Measurements from ENCODE around the gene HDGFL3. TPM values are rescaled to one million over a fixed set of nuclear protein-coding genes. Genes with fewer than 3 reads are reported as not detected.

The HDGFL3 gene
- total and polyA plus RNA-seq, 7 donors: 2.1 to 83.6 (median 58.0) TPM

DNA sequence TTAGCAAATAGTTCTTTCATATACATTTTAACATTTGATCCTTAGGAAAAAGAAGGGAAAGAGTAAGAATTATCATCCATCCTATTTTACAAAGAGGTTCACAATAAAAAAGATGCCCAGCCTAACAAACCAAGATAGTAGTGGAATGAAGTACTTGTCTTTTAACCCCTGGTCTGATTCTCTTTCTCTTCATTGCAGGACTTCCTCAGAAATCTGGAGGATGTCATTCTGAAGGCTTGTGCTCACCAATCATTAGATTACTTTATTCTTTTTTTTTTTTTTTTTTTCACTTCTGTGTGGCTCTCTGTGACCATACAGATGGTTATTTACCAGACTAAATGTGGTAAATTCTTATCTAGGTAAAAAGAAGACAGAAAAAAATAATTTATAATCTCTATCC is 7.0 kb downstream of the HDGFL3 start:
- H3K36me3 ChIP-seq: no peaks in the 10 kb centered on the region
- no peak for DNase-seq
- no peaks in the 10 kb centered on the region for H3K27me3 ChIP-seq
- H3K9me3 ChIP-seq: no peaks in the 10 kb centered on the region
- TF ChIP-seq POLR2A (IDR thresholded peaks at IDR 0.05) (no peak), EP300 (IDR thresholded peaks at IDR 0.05) (no peak), POLR2AphosphoS5 (IDR thresholded peaks at IDR 0.05) (no peak)
- TF ChIP-seq, protein P1, sequence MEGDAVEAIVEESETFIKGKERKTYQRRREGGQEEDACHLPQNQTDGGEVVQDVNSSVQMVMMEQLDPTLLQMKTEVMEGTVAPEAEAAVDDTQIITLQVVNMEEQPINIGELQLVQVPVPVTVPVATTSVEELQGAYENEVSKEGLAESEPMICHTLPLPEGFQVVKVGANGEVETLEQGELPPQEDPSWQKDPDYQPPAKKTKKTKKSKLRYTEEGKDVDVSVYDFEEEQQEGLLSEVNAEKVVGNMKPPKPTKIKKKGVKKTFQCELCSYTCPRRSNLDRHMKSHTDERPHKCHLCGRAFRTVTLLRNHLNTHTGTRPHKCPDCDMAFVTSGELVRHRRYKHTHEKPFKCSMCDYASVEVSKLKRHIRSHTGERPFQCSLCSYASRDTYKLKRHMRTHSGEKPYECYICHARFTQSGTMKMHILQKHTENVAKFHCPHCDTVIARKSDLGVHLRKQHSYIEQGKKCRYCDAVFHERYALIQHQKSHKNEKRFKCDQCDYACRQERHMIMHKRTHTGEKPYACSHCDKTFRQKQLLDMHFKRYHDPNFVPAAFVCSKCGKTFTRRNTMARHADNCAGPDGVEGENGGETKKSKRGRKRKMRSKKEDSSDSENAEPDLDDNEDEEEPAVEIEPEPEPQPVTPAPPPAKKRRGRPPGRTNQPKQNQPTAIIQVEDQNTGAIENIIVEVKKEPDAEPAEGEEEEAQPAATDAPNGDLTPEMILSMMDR (IDR thresholded peaks at IDR 0.05): no peak
- H3K4me3 ChIP-seq: no peak overlapping the region
- H3K4me1 ChIP-seq: peaks cover 0 to 62% (median 36%) of the 10 kb centered on the region in 4 donors
- H3K27ac ChIP-seq: peak overlapping the region in 1 of 4 donors; percentile 32
- intact Hi-C loops (cut with DNase I): no loop called here

DNA sequence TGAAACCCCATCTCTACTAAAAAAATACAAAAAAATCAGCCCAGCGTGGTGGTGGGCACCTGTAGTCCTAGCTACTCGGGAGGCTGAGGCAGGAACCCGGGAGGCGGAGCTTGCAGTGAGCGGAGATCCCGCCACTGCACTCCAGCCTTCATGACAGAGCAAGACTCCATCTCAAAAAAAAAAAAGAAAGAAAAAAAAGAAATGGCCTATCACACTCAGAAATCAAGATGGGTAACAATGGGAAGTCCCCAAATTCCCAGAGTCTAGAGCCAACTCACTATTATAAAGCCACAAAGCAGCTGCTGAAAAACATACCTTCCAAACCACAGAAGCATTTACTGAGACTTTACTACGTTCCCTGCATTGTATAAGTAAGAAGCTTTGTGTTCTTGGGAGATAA is 7.5 kb downstream of the HDGFL3 start:
- H3K9me3 ChIP-seq: no peaks in the 10 kb centered on the region
- intact Hi-C loops (cut with DNase I): no loop called here
- no peak for DNase-seq
- TF ChIP-seq, protein P1 (IDR thresholded peaks at IDR 0.05): no peak
- TF ChIP-seq POLR2AphosphoS5 (IDR thresholded peaks at IDR 0.05) (no peak), EP300 (IDR thresholded peaks at IDR 0.05) (no peak), POLR2A (IDR thresholded peaks at IDR 0.05) (no peak)
- no peak overlapping the region for H3K4me3 ChIP-seq
- H3K27me3 ChIP-seq: no peaks in the 10 kb centered on the region
- 81 to 87% methylated on average over 7 of the region's 7 CpGs for WGBS, 2 donors
- no peak overlapping the region for H3K27ac ChIP-seq
- no peaks in the 10 kb centered on the region for H3K36me3 ChIP-seq
- peaks cover 0 to 58% (median 31%) of the 10 kb centered on the region in 4 donors for H3K4me1 ChIP-seq

DNA sequence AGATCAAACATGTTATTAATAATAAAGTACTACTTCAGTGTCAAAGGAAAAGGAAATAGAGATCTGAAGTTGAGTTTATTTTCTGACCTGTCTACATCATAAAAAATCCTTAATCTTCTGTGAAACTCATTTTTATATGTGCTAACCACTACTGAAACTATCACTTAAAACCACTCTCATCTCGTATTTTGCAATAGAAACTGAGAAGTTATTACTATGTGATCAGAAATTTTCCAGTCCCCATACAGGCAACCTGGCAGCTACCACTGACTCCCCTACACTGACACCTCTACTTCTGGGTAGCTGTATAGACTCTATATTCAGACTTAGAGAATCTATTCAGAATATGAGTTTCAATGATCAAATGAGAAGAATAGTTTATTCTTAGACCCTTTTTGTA is 8.3 kb downstream of the HDGFL3 start:
- intact Hi-C loops (cut with DNase I): no loop called here
- H3K9me3 ChIP-seq: no peaks in the 10 kb centered on the region
- WGBS, 2 donors: 60 to 63% methylated on average over 1 of the region's 1 CpG
- TF ChIP-seq POLR2AphosphoS5 (IDR thresholded peaks at IDR 0.05): no peak
- H3K4me1 ChIP-seq: peaks cover 0 to 49% (median 25%) of the 10 kb centered on the region in 4 donors
- no peak overlapping the region for H3K27ac ChIP-seq
- H3K36me3 ChIP-seq: no peaks in the 10 kb centered on the region
- no peak for DNase-seq
- H3K27me3 ChIP-seq: no peaks in the 10 kb centered on the region
- H3K4me3 ChIP-seq: no peak overlapping the region

DNA sequence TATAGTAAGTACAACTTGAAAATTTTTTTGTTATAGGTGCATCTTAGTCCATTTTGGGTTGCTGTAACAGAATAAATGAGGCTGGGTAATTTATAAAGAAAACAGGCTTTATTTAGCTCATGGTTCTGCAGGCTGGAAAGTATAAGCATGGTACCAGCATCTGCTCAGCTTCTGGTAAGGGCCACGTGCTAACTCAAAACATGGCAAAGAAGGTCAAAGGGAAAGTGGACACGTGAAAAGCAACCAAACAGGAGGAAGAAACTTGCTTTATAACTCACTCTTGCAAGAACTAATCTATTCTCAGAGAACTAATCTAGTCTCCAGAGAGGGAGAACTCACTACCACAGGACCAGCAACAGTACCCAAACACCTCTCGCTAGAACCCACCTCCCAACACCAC is 9.1 kb downstream of the HDGFL3 start:
- peaks cover 0 to 43% (median 26%) of the 10 kb centered on the region in 4 donors for H3K4me1 ChIP-seq
- H3K36me3 ChIP-seq: no peaks in the 10 kb centered on the region
- intact Hi-C loops (cut with DNase I): no loop called here
- no peak for TF ChIP-seq POLR2A (IDR thresholded peaks at IDR 0.05)
- TF ChIP-seq, protein P1 (IDR thresholded peaks at IDR 0.05): no peak
- no peak for TF ChIP-seq POLR2AphosphoS5 (IDR thresholded peaks at IDR 0.05)
- TF ChIP-seq EP300 (IDR thresholded peaks at IDR 0.05): no peak
- no peak overlapping the region for H3K27ac ChIP-seq
- WGBS, 2 donors: 78 to 82% methylated on average over 3 of the region's 3 CpGs
- DNase-seq: no peak
- H3K27me3 ChIP-seq: no peaks in the 10 kb centered on the region
- H3K4me3 ChIP-seq: no peak overlapping the region
- H3K9me3 ChIP-seq: no peaks in the 10 kb centered on the region

DNA sequence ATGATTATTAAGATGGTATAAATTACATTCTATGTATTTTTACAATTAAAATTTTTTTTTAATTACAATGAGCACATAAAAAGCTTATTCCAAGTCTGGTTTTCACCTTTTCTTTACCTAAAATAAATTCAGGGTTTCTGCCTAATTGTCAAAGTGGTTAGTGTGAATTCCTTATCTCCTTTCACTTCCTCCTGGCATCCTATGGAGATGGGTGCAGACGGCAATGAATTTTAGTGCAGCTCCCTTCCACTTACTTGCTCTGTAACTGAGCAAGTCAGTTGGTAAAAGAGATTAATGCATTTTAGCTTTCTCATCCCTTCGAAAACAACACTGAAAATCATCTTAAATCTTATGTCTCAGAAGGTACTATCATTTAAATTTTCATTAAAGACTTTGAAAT is 13.1 kb downstream of the HDGFL3 start:
- Histone ChIP-seq H3K4me3 (no peak overlapping the region), H3K9me3 (no peaks in the 10 kb centered on the region), H3K27ac (no peak overlapping the region), H3K4me1 (peaks cover 0 to 14% (median 7%) of the 10 kb centered on the region in 4 donors), H3K36me3 (no peaks in the 10 kb centered on the region), H3K27me3 (no peaks in the 10 kb centered on the region)
- intact Hi-C loops (cut with DNase I): no loop called here
- 69 to 83% methylated on average over 2 of the region's 2 CpGs for WGBS, 2 donors
- no peak for TF ChIP-seq POLR2AphosphoS5 (IDR thresholded peaks at IDR 0.05)
- TF ChIP-seq EP300 (IDR thresholded peaks at IDR 0.05): no peak
- TF ChIP-seq, protein P1 (IDR thresholded peaks at IDR 0.05): no peak
- DNase-seq: no peak

Data from sigmoid colon (tissue), 7 donors.